Measurements from ENCODE around the gene UBASH3B.
"Not testable (repeated sequence)": the region's sequence is repeated elsewhere in the genome, so short reads cannot be mapped to it uniquely, and the experiment has no call there.

The UBASH3B gene

GRCh38 chr11:122863154-122863553 lies 207.6 kb downstream of the UBASH3B start:
- not testable (repeated sequence) for DNase-seq

DNA sequence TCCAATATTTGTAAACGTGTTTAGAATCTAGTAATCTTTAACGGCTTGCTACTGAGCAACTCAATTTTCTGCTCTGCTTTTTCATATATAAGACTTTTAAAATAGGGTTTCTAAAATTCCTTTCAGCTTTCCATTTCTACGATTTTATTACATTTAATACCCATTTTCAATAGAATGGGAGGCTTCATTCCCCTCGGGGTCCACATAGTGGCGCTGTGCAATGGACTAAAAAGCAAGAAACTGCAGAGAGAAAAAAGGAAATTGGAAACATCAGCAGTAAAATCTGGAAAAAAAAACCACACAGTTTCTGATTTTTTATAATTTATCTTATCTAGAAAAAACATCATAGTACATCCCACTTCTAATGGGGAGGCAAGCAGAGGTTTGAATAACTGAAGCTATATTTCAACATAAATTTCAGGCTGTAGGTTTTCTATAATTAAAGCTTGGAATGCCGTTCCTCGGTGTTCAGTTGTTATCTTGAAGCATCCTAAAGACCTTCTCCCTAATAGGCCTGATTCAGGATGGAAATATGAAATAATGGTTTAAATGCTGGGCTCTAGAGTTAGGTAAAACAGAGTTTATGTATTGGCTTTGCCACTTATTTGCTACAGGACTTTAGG lies 208.3 kb downstream of the UBASH3B start:
- DNase-seq, result no peak

Data from T1000 (cell line).